ENCODE data around the gene AP1B1. TPM values are rescaled to one million over a fixed set of nuclear protein-coding genes. Genes with fewer than 3 reads are reported as not detected.
A peak's percentile ranks its signal among the peaks of the same experiment; 100 is the strongest.

AP1B1 gene
- total RNA-seq, 1 experiment from 2014 or later, result 101 TPM

DNA sequence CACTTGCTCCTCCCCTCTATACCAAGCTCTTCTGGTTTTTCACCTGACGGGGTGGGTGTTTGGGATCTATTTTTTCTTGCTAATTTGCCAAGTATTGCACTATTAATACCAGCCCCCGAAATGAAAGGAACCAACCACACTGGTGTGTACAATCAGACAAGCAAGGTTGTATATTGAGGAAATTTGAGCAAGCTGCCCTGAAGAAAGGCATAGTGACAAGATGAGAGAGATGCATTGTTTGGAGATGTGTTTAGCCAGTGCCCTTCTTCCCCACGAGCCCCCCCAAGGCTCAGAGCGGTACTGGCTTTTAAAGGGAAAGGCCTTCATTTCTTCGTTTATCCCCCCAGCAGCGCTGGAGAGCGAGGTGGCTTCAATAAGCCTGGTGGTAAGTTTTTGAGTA is 97.2 kb downstream of the AP1B1 start:
- no peaks in the 10 kb centered on the region for H3K4me1 ChIP-seq
- peaks cover 7% of the 10 kb centered on the region for H3K36me3 ChIP-seq (ENCODE audit: control insufficient read depth, insufficient read depth, low read length)
- peaks cover 97% of the 10 kb centered on the region for H3K36me3 Mint-ChIP-seq (ENCODE audit: insufficient read depth, unreplicated experiment)
- ChIA-PET POLR2A (no interaction called here), CTCF (no interaction called here)
- H3K27ac Mint-ChIP-seq (ENCODE audit: unreplicated experiment), result peak overlapping the region; percentile 13
- H3K27me3 ChIP-seq (replicated peaks; ENCODE audit: control insufficient read depth, insufficient read depth, low read length), result no peaks in the 10 kb centered on the region
- H3K9me3 Mint-ChIP-seq (ENCODE audit: unreplicated experiment), result no peaks in the 10 kb centered on the region
- H3K27me3 Mint-ChIP-seq (ENCODE audit: insufficient read depth, unreplicated experiment), result no peaks in the 10 kb centered on the region
- H3K4me3 ChIP-seq (ENCODE audit: low read depth, low read length), result no peak overlapping the region
- no peak for DNase-seq
- no peak overlapping the region for H3K4me3 Mint-ChIP-seq (ENCODE audit: unreplicated experiment)
- intact Hi-C loops (cut with micrococcal nuclease; ENCODE audit: unreplicated experiment), result no loop called here
- TF ChIP-seq, protein P1, sequence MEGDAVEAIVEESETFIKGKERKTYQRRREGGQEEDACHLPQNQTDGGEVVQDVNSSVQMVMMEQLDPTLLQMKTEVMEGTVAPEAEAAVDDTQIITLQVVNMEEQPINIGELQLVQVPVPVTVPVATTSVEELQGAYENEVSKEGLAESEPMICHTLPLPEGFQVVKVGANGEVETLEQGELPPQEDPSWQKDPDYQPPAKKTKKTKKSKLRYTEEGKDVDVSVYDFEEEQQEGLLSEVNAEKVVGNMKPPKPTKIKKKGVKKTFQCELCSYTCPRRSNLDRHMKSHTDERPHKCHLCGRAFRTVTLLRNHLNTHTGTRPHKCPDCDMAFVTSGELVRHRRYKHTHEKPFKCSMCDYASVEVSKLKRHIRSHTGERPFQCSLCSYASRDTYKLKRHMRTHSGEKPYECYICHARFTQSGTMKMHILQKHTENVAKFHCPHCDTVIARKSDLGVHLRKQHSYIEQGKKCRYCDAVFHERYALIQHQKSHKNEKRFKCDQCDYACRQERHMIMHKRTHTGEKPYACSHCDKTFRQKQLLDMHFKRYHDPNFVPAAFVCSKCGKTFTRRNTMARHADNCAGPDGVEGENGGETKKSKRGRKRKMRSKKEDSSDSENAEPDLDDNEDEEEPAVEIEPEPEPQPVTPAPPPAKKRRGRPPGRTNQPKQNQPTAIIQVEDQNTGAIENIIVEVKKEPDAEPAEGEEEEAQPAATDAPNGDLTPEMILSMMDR (IDR thresholded peaks at IDR 0.05; ENCODE audit: insufficient read depth in 1 of 2, low read depth in 1 of 2, low read length in 1 of 2, severe bottlenecking in 1 of 2, unreplicated experiment in 1 of 2), result no peak
- no peaks in the 10 kb centered on the region for H3K4me1 Mint-ChIP-seq (ENCODE audit: low read depth, unreplicated experiment)
- no TSS peak for BruUV-seq (replicated peaks)
- H3K9me3 ChIP-seq, result no peaks in the 10 kb centered on the region

GRCh38 chr22:29290061-29290460 is 98.3 kb downstream of the AP1B1 start:
- POLR2A ChIA-PET, result no interaction called here

DNA sequence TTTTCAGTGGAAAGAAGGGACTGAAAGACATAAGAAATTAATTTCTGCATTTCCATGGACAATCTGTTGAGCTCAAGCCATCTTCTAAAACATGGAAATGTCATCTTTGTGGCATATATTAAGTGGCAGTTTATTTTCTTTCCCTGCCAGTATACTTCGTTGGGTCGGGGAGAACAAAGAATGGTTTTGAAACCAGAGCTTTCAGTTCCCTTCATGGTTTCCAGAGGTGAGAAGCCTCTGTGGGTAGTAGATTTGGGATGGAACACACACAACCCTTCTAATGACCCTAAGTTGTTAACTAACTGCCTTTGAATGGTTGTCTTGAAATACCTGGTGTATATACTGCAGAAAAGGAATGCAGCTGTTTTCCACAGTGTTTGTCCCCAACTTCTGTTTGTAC is 99.5 kb downstream of the AP1B1 start:
- BruUV-seq (replicated peaks), result TSS peak; percentile 7
- no peak overlapping the region for H3K27ac Mint-ChIP-seq (ENCODE audit: unreplicated experiment)

More at GRCh38 chr22:29290061-29290460, 98.3 kb downstream of the AP1B1 start:
- Mint-ChIP-seq H3K27me3 (ENCODE audit: insufficient read depth, unreplicated experiment) (no peaks in the 10 kb centered on the region), H3K9me3 (ENCODE audit: unreplicated experiment) (no peaks in the 10 kb centered on the region), H3K4me3 (ENCODE audit: unreplicated experiment) (no peak overlapping the region), H3K36me3 (ENCODE audit: insufficient read depth, unreplicated experiment) (peaks cover 97% of the 10 kb centered on the region), H3K4me1 (ENCODE audit: low read depth, unreplicated experiment) (no peaks in the 10 kb centered on the region), H3K27ac (ENCODE audit: unreplicated experiment) (no peak overlapping the region)
- TF ChIP-seq, protein P1 (IDR thresholded peaks at IDR 0.05; ENCODE audit: insufficient read depth in 1 of 2, low read depth in 1 of 2, low read length in 1 of 2, severe bottlenecking in 1 of 2, unreplicated experiment in 1 of 2), result no peak
- intact Hi-C loops (cut with micrococcal nuclease; ENCODE audit: unreplicated experiment), result no loop called here
- no peaks in the 10 kb centered on the region for H3K9me3 ChIP-seq
- H3K4me3 ChIP-seq (ENCODE audit: low read depth, low read length), result no peak overlapping the region
- no TSS peak for BruUV-seq (replicated peaks)
- CTCF ChIA-PET, result no interaction called here
- no peaks in the 10 kb centered on the region for H3K27me3 ChIP-seq (replicated peaks; ENCODE audit: control insufficient read depth, insufficient read depth, low read length)
- no peaks in the 10 kb centered on the region for H3K4me1 ChIP-seq
- DNase-seq, result no peak
- peaks cover 7% of the 10 kb centered on the region for H3K36me3 ChIP-seq (ENCODE audit: control insufficient read depth, insufficient read depth, low read length)

More for the DNA sequence above, 99.5 kb downstream of the AP1B1 start:
- no peak for DNase-seq
- Histone ChIP-seq H3K4me3 (ENCODE audit: low read depth, low read length) (no peak overlapping the region), H3K9me3 (no peaks in the 10 kb centered on the region), H3K4me1 (no peaks in the 10 kb centered on the region), H3K36me3 (ENCODE audit: control insufficient read depth, insufficient read depth, low read length) (peaks cover 7% of the 10 kb centered on the region), H3K27me3 (replicated peaks; ENCODE audit: control insufficient read depth, insufficient read depth, low read length) (no peaks in the 10 kb centered on the region)
- Mint-ChIP-seq H3K9me3 (ENCODE audit: unreplicated experiment) (no peaks in the 10 kb centered on the region), H3K36me3 (ENCODE audit: insufficient read depth, unreplicated experiment) (peaks cover 97% of the 10 kb centered on the region), H3K4me1 (ENCODE audit: low read depth, unreplicated experiment) (no peaks in the 10 kb centered on the region), H3K4me3 (ENCODE audit: unreplicated experiment) (no peak overlapping the region), H3K27me3 (ENCODE audit: insufficient read depth, unreplicated experiment) (no peaks in the 10 kb centered on the region)
- POLR2A ChIA-PET, result no interaction called here
- intact Hi-C loops (cut with micrococcal nuclease; ENCODE audit: unreplicated experiment), result no loop called here
- CTCF ChIA-PET, result no interaction called here
- TF ChIP-seq, protein P1 (IDR thresholded peaks at IDR 0.05; ENCODE audit: insufficient read depth in 1 of 2, low read depth in 1 of 2, low read length in 1 of 2, severe bottlenecking in 1 of 2, unreplicated experiment in 1 of 2), result no peak
